Midbrain (tissue), 1 donor: Measurements from ENCODE around the gene FOXF2.

Source experiments
- DNase-seq: peaks from one replicate; lab custom pipeline; 2025; lab: John Stamatoyannopoulos, UW

The FOXF2 gene

DNA sequence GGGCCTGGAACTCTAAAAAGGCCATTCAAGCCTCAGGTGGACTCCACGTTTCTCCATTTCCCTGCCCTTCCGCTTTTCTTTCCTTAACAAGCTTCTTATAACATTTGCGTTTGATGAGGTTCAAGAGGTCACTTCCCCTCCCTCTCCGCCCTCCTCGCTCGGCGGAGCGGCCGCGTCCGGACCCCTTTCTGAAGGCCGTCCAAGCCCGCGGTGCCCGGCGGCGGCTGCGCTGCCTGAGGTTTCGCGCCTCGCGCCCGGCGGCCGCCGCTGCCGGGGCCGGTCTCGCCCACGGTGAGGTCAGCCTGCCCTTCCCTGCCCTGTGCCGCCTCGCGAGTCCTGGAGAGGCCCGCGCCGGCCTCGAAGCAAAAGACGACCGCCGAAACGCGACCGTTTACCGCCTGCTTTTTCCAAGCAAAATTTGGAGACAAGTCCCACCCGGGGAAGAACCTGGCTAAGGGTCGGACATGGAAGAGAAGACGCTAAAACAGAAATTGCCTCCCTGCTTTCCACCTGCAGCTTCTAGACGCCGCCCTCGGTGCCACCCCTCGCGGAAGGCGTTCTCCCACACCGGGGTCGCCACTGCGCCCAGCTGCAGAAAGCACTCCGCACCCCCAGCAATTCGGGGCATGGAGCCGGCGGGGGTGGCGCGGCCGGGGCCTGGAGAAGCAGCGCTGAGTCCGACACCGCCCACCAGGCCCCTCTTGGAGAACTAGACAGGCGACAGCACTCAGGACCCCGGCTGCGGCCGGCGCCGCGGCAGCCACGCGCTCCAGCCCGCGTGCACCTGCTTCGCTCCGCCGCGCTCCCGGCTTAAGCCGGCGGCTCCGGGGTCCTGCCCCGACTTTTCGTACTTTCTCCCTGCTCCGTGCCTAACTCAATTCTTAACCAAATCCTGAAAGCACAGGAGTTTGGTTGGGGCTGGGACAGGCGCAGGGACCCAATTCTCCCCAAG lies 11.0 kb upstream of the FOXF2 start:
- DNase-seq = no peak

DNA sequence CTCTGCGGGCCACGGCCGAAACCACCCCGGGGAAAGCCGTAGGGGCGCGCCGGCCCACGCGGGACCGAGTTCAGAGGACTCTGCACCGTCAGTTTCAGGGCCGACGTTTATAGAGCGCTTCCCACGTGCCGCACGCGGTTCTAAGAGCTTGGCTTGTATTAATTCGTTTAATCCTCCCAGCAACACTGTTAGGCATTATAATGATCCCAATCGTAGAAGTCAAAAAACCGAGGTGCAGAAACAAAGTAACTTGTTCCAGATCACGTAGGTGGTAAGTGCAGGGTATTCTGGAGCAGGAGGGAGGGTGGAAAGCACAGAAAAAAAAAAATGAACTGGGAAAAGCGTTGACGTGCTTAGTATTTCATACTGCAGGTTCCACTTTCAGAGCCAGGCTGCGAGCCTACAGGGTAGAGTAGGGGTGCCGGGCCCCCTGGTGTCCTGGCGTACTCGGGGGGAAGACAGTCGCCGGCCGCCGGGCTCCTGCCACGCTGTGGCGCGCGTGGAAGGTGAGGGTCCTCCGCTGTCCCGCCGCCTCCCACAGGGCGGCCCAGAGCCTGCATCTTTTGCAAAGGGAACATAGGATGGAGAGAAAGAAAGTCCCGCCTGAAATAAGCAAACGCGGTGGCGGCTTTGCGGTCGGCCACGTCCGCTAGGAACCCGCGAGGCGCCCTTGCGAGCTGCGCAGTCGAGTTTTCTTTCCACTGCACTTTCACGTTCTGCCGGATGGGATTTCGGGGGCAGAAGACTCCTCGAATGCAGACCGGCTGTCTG lies 10.2 kb upstream of the FOXF2 start:
- DNase-seq = no peak

DNA sequence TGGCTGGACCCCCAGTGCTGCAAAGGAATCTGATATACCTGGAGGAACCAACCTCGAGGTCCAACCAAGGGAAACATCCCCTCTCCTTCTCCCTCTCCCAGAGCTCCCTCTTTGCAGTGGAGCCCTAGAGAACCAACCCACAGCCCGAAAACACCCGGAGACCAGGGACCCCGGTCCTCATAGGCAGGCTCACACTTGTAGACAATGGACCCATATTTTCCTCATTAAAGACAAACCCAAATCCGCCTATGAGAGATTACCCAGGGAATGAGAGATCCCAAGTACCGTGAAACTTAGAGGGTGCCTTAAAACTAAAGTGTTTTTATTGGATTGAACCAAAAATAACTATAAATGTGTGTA lies 9.6 kb upstream of the FOXF2 start:
- no peak for DNase-seq

DNA sequence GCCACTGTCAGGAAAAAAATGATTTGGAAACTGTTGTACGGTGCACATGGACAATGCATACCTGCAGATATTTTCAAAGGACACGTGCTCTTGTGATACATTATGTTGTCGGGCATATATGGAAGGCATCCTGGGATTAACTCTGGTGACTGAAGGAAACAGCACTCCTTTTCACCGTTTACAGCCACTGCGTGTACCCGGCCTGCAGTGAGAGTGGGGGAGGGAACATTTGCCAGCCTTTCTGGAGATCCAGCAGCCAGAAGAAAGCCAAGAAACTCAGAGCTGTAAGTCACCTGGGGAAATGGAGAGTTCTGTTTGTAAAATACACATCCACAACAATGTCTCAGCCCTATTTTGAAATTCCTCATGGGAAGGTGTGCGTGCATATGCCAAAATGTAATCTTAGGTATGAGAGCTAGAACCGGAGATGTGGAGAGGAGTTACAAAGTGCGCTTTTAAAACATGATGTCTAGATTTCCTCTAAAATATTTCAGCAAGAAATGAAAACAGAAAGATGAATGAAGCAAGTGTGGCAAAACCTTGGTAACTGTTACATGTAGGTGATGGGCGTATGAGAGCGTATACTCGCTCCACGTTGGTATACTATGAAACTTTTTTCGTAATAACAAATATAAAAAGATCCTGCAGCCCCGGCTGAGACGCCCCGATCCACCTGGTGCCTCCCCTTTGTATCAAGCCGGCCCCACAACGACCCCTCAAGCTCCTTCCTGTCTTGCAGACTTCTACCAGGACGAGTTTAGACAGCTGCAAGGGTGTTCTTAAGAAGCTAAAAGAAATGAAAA lies 8.6 kb upstream of the FOXF2 start:
- DNase-seq = no peak

DNA sequence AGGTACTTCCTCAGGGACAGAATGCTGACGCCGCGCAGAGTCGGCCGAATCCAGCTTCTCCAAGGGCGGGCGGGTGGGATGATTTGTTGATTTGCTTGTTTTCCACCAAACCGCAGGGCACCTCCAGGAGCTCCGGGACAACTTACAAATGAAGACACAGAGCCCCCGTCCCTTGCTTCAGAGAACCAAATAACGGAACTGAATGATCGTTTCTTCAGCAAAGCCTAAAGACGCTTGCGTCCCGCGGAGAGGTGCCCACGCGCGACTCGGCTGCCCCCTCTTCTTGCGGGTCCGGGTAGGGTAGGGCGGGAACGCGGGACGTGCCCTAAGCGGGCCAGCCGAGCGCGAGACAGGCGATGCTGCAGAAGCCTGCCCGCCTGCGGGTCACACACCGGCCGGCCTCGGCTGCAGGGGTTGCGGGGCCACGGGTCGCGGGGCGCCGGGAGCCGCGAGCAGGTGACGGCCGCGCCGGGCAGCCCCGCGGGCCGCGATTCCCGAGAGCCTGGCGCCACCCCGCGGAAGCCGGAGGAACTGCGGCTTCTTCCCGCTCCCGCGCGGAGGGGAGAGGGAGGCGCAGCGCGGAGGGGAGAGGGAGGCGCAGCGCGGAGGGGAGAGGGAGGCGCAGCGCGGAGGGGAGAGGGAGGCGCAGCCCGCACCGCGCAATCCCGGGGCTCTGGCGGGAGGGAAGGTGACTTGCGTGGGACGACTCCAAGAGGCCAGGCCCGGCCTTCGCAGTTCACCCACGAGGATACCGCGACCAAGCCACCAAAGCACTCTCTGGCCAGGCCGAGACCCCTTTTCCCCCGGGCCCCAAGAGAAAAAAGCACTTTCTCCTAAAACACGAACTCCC lies 7.7 kb upstream of the FOXF2 start:
- DNase-seq = peak; percentile 47

DNA sequence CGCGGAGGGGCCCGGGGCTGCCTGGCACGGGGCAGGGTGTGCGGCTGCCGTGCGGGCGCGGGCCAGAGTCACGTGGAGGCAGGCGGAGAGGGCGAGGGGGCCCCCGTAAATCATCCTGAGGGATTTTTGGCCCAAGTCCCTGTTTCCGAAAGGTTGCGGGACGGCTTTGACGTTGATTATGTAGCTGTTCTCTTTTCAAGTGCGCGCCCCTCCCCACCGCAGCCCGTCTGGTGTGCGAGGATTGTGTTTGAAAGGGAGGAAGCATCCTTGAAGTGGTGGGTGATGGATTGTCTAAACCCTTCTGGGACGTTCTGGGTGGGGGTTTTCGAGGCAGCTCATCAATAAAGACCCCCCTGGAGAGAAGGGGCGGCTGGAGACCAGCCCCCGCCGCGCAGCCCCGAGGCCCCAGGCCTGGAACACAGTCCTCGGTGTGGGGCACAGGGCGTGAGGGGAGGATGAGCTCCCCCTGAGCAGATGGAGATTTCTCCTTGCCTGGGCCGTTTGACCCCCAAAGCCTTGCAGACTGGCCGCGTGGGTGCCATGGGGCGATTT lies 7.0 kb upstream of the FOXF2 start:
- DNase-seq = no peak

DNA sequence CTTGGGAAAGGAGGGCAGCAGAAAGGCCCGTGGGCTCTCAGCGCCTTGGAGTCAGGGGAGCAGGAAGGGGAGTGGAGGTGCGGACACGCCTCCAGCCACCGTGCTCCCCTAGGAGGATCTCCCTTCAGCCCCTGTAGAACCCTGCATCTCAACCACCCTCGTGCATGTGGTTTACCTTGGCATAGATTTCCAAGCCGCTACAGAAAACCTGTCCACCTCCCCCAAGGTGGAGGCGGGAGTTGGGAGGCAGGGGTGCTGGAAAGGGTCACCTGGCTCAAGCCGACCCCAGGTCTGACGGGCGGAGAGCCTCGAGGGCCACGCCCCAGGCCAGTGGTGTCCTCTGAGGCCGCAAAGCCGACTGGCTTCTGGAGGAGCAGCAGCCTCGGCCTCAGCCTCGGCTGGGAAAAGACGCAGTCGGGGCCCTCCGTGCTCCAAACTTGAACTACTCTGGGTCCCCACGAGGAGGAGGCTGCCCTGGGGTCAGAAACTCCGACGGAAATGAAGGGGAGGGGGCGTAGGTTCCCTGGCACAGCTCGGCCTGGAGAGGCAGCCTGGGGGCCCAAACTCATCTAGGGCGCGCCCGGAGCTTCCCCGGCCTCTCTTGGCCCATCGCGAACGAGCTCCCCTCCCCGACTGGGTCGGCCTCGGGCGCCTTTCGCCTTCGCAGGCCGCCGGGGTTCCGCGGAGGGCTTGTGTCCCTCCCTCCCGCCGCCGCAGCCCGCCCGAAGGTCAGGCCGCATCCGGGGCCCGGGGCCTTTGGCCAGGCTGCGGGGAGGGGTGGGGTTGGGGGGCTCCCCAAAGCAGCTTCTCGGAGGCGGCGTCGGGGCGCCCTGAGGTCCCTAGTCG lies 6.3 kb upstream of the FOXF2 start:
- DNase-seq = no peak

DNA sequence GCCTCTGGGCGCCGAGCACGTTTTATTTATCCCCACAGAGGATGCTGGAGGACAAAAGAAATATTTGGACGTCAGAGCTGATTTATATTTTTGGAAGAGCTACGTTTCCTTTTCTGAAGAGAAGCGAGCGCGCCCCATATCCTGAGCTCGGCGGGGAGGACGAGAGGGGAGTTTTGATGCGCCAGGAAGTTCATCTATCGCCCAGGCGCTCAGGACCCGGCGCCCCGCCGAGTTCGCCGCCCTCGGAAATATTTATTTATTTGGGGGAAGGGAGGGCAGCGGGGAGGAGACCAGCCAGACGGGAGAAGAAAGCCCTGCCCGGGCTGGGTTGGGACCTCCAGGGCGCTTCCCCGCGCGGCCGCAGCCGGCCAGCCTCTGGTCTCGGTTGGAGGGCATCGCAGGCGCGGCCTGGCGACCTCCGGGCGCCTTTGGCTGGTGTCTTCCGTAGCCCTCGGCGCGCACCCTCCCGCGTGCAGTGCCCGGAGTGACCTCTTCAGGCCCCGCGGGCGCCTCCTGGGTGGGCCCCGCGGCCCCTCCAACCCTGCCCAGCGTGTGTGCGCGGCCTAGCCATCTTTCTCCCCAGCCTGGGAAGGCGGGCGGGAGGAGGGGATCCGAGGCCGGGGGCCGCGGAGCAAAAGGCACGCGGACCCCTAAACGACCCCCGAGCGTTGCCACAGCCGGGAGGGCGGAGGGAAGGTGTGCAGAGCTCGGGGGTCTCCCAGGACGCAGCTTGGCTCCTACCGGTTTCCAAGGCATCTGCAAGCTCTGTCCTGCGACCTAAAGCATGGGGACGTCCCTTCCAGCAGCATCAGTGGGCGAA lies 5.4 kb upstream of the FOXF2 start:
- DNase-seq = no peak

DNA sequence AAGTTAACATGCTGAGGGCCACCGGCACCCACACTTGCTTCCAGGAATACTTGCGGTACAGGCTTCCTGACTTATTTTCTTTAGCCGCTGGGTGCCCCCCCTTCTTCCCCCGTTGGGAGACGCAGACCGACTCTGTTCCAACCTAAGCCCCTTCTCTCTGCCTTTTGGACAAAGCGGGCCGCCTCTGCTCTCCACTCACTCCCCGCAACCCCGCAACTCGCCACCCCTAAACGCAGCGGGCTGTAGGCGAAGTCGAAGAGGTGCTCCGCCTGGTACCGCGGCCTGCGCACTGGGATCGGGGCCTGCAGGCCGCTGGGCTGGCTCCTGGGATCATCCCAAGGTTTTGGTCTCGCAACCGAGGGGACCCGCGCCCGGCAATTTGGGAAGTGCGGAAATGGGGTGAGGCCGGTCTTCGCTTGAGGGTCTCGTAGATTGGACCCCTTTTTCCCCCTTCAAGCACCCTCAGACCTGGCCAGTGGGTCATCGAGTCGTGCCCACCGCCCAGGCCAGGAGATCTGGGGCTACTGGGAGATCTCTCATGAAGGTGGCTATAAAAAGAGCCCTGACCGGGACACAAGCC lies 4.7 kb upstream of the FOXF2 start:
- DNase-seq = no peak

DNA sequence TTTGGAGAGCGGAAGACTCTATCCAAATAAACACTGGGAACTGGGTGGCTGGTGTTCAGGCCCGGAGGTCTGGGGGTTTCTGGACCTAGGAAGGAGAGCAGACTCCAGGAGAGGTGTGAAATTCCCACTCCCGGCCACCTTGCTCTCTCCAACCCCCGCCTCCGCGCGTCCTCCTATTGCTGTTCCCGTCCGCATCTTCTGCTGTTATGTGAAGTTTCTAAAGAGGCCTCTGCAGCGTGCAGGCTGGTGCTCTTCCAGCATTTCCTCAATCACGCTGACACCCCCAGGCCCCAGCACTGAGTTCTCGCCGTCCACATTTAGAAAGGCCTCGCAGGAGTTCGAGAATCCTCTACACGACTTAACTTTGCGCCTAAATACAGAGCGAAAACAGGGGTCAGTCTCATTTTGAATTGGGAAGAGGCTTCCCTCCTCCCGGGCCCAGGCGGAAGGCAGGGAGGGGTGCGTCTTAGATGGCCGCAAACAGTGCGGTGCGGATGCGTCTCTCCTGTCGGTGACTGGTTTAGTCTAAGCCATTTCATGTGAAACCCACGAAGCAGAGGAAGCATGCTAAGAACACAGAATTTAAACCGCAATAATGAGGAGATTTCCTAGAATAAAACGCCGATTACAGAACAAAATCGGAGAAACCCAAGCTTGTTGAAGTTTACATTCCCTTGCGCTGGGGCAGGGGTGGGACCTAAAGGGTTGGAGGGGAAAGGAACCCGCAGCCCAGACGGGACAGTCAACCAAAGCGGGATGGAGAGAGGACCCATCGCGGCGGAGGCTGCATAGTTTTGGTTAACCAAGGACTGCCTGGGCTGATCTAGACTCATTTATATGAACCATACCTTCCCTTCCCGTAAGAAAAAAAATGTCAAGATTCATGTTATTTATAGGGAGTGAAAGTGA lies 4.0 kb upstream of the FOXF2 start:
- no peak for DNase-seq

DNA sequence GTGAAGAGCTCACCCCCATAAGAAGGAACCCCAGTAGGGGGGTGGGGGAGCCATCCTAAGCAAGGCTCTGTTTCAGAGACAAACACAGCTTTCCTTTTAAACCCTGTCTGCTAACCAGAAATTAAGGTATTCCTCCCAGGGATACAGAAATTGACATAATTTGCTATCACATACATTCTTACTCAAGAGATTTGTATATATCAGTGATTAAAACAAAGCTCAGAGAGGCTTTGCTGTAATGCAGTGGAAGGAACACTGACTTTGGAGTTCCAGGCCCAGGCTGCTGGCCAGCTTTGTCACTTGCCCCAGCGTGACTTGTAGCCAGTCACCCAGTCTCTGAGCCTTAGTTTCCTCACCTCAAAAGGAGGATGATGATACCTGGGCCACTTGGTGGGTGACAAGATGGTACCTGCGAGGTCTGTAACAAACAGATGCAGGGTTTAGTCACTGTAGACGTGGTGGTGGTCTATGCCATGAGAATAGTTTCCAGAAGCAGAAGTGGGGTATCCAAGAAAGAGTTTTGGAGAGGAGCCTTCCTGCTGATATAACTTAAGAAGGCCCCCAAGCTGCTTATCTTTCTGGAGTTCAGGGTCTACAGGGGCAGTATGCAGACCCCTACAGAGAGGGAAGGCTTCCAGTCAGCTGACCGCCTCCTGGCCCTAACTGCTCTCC lies 3.2 kb upstream of the FOXF2 start:
- no peak for DNase-seq

DNA sequence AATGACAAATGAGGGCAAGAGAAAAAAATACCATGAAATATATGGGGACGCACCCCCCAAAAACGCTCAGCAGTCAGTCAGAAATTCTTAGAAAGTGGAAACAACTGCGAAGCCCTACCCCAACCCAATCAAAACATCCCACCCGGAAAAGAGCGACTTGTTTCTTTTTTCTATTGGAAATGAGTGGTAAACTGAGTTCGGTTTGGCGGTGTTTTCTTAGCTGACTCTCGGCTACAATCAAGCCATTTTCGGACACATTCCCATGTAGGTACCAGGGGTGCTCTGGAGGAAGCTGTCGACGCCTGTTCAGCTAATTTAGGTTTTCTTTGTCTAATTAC lies 1.9 kb upstream of the FOXF2 start:
- DNase-seq = no peak

DNA sequence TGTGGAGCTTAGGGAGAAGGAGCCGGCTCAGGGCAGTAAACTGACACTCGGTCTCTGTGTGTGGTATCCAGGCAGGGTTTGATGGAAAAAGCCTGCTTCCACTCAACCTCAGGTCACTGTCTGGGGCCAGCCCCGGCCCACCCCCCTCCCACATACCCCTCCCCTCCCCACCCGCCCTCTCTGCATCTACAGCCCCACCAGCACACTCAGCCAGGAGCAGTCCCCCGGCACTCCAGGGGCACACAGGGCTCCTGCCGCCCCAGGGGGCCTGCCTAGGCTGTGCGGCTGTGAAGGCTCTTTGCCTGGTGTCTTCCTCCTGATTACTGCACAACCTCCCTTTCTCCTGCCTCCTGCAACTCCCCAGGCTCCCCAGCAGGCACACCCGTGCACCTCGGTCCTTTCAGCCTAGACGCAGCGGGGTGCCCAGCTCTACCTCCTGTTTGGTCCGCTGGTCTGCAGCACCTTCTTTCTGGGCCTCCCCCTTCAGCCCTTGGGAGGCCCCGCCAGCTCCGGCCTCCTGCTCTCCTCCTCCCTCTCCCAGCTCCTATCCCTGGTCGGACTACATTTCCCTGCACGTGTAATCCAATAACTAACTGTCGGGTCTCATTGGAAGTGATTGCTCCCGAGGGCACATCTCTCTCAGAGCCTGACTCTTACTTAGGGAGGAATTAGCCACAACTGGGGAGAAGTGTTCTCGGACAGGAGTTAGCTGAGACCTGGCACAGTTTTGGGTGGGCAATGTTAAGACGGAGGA lies 1.3 kb upstream of the FOXF2 start:
- DNase-seq = no peak

DNA sequence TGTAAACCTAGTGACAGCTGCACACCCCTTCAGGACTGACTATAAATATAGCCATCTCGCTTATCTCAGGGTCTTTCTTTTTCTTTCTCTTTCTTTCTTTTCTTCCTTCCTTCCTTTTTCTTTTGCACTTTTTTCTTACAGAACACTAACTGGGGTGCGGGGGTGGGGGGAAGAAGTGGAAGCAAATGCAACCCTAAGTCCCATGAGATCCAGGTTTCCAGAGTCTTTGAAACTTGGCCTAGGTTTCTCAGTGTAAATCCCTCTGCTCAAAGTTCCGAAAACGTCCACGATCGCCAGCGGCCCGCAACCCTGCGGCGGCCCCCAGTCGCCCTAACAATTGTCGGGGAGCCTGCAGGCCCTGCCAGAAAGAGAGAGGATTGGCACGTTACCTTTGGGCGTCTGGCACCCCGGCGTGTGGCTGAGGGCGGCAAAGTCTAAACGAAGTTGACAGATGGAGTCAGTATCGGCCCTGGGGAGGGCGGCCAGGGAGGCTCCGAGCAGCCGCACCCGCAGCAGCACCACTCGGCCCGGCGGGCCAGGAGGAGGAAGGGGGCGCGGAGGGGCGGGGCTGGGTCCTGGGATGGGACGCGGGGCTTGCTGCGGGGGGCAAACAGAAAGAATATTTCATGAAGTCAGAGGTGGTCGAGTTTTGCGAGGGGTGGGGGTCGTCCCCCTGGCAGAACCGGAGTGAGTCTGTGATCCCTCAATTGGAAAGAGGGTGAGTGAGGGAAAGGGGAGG lies 577 bp upstream of the FOXF2 start:
- DNase-seq = no peak

DNA sequence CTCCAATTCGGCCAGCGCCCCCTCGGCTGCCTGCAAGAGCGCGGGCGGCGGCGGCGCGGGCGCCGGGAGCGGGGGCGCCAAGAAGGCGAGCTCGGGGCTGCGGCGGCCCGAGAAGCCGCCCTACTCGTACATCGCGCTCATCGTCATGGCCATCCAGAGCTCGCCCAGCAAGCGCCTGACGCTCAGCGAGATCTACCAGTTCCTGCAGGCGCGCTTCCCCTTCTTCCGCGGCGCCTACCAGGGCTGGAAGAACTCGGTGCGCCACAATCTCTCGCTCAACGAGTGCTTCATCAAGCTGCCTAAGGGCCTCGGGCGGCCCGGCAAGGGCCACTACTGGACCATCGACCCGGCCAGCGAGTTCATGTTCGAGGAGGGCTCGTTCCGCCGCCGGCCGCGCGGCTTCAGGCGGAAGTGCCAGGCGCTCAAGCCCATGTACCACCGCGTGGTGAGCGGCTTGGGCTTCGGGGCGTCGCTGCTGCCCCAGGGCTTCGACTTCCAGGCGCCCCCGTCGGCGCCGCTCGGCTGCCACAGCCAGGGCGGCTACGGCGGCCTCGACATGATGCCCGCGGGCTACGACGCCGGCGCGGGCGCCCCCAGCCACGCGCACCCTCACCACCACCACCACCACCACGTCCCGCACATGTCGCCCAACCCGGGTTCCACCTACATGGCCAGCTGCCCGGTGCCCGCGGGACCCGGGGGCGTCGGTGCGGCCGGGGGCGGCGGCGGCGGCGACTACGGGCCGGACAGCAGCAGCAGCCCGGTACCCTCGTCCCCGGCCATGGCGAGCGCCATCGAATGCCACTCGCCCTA lies 963 bp downstream of the FOXF2 start:
- DNase-seq = no peak
